GM18907 (cell line): ENCODE data around the gene CR2.
"Not testable (repeated sequence)": the region's sequence is repeated elsewhere in the genome, so short reads cannot be mapped to it uniquely, and the experiment has no call there.

Source experiments
- ATAC-seq: cut with Tn5 transposase; IDR thresholded peaks from one replicate; pipeline ENCODE4 v1.9.1; 2021; ENCODE audit warnings: mild to moderate bottlenecking, moderate library complexity; ENCODE audit not compliant: unreplicated experiment

The CR2 gene

DNA sequence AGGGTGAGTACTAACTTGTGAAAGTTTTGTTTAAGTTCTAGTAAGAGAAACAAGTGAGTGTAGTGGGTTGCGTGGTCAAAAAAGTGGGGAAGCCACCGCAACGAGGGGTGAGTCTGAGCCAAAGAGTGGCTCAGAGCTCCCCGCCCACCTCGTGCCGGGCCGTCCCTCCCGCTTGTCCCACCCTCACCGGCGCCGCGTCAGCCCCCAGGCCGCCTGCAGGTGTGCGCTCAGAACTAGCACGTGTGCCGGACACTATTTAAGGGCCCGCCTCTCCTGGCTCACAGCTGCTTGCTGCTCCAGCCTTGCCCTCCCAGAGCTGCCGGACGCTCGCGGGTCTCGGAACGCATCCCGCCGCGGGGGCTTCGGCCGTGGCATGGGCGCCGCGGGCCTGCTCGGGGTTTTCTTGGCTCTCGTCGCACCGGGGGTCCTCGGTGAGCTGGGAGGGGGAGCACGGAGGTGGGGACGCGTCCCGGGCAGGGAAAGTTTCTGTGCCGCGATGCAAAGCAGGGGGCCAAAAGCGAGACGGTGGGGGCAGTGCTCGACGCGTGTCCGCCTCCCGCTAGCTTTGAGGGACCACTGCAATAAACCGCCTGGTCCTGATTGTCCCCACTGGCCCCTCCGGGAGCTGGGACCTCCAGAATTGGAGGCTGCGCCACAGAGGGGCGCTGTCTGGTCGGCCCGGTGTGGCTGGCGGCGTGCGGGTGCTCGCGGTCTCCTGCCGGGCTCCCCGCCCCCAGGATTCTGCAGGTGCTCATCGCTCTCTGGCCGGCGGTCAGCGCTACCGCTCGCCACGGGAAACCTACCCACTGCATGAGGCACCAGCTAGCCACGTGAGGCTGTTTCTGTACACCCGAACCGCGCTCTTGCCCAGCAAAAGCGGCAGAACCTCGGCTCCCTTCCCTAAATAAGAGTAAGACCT is at the start of gene CR2:
CR2 (plus strand) TSS at position 283 of the 919 bp plus-strand sequence; CDS start at position 374, 91 bp downstream.
- peak; percentile 78 for ATAC-seq

DNA sequence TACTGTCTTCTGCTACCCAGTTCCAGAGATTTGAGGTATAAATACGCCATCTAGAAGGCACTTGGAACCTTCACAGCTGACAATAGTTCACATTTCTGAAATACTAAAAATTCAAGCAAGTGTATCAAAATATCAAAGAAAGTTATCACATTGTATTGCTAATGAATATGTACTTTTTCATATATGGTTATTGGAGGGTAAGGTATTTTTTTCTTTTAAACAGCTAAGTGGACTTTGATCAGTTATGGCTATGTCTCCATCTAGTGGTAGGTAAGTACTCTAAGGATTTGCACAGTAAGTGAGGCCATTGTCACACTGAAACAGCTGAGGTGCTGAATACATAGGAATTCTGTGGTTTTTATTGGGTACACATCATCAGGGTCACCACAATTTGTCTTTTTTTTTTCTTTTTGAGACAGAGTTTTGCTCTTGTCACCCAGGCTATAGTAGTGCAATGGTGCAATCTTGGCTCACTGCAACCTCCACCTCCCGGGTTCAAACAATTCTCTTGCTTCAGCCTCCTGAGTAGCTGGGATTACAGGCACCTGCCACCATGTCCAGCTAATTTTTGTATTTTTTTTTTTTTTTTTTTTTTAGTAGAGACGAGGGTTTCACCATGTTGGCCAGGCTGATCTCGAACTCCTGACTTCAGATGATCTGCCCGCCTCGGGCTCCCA is 49.1 kb upstream of the CR2 start:
- no peak for ATAC-seq

DNA sequence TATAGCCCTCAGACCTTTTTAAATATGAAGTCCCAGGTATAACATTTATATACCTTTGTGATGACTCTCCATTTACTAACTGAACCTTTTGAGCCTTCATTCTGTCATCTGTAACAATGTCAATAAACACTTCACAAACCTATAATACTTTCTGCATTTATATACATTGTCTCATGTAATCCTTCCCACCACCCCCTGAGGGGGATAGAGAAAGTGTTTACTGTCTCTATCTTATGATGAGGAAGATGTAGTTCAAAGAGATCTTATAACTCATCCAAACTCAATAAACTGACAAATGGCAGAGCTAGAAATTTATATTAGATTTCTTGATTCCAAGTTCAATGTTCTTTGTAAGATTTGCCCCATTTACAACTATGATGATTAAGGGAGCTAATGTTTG is 48.3 kb upstream of the CR2 start:
- no peak for ATAC-seq

DNA sequence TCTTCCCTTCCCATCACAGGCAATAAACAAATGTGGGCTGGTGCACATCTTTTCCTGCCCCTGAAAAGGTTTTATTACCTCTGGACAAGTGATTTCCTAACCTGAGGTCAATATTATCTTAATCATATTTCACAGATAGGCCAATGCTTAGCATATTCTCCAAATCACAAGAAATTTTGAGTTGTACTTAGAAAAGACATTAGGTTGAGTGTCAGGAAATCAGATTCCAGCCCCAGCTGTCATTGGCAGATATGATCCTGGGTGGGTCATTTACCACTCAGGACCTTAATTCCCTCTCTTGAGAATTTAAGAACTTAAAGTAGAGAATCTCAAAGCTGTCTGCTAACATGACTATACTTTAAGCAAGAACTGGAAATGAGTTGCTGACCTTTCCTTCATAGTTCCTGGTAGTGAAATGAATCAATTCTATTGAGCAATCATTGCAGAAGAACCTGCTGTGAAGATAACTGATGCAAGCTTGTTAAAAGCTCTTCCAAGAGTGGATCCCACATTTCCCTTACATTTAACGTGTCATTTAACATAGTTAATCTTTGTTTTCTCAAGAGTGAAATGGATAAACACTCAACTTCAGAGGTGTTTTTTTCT is 46.4 kb upstream of the CR2 start:
- ATAC-seq: no peak

DNA sequence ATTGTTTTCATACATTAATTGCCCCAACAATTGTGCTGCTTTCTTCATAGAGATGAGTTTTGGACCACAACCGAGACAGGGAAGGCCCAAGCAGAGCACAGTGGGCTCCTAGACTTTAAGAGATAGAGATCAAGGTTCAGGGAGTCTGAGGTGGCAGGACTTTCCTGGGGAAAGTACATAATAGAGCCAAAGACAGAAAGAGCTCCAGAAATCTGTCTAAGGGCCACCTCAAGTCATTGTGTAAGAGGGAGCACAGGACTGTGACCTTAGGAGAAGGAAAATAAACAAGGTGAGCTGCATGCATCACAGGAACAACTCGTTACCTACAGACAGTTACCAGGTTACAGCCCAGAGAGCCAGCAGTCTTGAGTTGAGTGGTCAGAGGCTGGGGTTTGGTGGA is 41.3 kb upstream of the CR2 start:
- peak; percentile 29 for ATAC-seq

DNA sequence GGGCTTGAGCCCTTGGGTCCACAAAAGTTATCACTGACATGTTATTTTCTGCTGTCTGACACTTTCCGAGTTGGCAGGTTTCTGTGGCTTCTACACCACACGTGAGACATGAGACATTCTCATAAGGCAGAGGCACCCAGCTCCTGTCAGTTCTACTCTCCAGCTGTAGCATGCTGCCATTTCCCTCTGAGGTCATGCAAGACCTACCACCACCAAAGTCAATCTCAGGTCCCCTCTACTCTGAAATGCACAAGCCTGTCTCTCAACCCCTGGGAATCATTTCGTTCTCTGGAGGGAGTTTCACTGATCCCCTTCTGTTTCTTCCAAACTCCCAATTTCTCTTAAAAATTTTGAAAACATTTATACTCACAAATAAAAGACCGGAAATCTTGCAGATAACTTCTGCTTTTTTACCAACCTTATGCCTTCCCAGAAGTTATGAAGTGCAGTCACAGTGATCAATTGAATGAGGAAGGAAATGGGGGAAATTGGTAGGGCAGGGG is 39.5 kb upstream of the CR2 start:
- ATAC-seq: peak; percentile 90

DNA sequence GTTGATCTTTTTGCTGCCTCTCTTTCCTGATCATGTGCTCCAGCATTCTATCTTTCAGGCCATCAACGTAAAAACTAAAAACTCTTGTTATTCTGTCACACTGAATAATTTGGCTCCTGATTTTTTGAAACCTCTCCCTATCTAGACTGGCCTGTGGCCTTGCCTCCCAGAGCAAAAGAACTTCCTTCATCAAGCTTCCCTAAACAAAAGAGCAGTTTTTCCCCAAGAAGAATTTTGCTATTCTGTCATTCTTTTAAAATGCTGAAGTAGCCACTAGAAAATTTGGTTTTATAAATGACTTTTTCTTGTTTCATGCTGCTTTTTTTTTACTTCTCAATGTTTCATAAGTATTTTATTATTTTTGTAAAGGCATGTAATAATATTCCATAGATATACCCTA is 37.1 kb upstream of the CR2 start:
- no peak for ATAC-seq

DNA sequence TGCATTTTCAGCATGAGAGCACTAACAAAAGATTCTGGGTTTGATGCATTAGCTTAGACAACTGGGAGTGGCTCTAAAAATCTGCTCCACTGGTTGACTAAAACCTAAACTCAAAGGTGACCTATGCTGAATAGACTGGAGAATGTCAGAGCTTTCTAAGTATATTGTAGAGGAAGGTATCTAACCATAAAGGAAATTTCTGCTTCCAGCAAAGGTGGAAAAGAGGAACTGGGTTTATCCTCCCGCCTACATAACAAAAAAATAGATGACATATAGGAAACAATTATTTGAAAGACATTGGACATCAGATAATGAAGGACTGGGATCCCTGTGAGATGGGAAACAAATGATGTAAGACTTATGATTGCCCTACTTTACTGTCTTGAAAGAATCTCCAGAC is 35.8 kb upstream of the CR2 start:
- ATAC-seq: no peak

DNA sequence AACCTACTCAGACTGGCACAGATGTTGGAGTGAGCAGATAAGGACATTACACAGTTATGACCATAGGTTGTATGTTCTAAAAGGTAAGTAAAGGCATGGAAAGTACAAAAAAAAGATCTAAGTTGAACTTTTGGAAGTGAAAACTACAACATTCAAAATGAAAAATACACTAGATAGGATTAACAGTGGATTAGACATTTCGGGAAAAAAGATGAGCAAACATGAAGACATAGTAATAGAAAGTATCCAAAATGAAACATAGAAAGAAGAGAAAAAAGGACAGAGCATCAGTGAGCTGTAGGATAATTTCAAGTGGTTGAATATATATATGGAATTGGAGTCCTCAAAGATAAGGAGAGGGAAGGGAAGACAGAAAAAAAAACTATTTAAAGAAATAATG is 34.0 kb upstream of the CR2 start:
- ATAC-seq: no peak

DNA sequence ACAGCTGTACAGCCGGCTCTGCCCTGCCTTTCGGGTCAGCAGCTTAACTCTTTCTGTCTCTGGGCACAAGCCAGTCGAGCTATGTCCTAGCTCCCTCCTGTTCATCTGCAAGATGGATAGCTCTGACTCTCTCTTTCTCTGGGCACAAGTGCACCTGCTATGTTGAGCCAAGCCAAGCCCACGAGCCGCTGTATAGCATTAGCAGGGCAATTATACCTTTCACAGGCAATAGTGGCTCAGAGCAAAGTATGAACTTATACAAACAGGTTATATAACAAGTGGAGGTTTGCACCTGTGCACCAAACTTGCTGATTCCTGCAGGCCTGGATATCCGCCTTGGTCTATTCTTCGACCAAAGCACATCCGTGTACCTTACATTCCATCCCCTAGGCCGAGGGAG is 33.0 kb upstream of the CR2 start:
- no peak for ATAC-seq

DNA sequence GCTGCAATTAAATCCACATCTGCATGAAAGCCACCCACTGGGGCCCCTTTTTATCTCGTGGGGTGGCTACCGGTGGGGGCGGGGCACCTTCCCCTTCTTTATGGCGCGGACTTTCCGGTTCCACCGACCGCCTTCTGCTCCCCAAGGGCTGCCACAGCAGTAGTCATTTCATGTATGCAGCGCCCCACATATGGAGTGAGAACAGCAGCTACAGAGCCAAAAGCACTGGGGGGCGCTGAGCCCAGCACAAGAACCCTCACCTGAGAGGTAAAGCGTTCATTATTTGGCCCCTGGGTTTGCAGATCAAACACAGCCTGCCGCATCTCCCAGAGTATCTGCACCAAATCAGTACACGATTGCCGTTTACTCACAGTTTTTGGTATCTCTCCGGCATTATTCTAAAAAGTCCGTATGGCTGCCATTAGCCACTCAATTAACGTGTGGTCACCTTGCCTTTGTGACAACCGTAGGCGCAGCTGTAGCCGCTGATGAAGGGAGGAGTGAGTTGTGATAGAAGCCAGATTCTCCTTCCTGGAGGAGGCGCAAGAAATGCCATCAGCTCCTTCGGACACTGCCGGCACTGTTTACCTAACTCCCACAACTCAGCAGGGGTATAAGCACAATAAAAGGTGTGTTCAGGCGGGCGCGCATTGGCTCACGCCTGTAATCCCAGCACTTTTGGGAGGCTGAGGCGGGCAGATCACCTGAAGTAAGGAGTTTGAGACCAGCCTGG is 30.4 kb upstream of the CR2 start:
- ATAC-seq: no peak

DNA sequence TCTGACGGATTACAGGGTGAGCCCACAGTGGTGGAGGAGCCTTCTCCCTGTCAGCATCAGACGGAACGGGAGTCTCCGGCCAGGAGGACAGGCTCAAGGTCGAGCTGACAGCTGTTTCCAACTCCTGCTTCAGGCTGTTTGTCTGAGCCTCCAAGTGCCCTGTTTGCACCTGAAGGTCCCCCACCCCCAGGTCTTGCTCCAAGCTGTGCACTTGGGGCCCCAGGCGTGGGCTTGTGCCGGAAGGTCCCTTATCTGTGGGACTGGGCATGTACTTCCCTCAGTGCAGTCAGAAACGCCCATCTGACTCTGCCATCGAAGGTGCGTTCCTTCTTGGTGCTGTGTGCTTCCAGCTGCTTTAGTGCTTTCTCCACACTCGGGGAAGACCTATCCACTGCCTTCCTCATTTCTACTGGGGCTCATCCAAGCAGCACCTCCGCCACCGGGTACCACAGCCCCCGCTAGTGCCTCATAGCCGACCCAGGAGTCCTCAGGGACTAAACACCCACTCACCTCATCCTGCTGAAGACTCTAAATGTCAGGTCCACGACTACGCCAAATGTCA is 29.5 kb upstream of the CR2 start:
- ATAC-seq: no peak

DNA sequence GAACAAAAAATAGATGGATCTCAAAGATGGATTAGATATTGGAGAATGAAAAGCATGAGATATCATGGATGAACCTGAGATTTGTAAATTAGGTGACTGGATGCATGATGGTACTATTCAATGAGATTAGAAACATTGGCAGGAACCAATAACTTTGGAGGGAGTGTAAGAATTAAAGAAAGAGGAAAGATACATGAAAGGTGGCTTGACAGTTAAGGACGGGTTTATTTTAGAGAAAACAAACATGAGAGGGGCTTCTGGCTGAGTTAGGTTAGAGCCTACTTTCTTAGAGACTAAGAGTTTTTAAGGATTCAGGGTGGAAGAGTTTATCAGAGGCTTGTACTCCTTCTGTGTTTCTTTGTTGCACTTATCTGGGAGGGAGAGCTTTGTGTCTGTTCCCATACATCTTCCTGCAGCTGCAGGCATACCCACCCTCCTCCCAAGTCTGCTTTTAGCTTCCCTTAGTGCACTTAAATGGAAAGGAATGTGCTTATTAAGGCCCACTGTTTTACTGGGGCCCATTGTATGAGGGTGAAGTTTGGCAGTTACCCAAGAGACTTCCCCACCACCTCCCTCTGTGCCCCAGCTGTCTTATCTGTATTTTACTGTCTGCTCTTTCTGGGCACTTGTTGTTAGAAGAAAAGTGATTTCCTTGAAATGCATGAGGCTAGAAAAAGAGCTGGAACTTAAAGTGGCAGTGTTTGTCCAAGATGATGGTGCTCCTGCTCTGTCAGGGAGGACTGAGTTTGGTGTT is 26.1 kb upstream of the CR2 start:
- ATAC-seq: no peak

DNA sequence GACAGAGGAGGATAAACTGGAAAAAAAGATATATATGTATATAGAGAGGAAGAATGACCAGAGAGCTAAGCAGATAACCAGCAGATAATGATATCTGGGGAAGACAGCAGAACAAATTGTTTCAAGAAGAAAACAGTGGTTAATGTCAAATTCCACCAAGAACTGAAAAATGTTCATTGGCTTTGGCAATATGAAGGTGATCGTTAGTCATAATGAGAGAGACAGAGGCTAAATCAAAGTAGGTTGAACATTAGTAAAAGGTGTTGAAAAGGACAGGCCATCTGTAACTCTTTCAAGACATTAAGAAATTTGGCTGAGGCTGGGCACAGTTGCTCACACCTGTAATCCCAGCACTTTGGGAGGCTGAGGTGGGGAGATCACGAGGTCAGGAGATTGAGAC is 25.3 kb upstream of the CR2 start:
- ATAC-seq: no peak

DNA sequence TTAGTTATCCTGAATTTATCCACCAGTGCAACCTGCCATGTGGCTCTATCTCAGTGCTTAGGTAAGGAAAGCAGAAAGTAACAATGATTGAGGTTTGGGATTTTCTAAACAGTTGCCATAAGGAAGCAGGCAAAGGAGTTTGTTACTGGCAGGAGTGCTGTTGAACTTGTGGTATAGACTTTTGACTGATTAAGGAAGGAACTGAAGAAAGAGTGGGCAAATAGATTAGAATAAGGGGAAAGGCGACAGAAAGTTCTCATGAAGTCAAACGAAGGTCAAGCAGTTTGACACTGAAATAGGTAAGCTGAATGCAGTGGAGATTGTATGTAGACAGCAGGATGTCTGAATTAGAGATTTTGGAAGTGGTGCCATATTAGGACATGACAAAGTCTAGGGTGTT is 24.2 kb upstream of the CR2 start:
- peak; percentile 46 for ATAC-seq

DNA sequence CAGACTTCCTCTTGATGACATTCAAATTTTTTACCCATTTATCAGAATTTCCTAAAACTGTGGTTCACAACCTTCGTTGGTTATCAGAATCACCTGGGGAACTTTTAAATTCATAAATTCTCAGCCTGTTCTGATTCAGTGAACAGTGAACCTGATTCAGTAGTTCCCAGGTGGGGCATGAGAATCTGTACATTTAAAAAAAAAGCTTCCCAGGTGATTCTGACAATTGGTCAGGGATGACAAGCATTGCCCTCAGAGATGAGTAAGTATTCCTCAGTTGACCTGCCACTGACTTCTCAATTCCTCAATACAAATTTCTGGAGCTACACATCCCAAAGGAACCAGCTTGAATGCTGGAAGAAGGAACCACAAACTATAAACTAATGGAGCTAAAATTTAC is 23.5 kb upstream of the CR2 start:
- no peak for ATAC-seq

DNA sequence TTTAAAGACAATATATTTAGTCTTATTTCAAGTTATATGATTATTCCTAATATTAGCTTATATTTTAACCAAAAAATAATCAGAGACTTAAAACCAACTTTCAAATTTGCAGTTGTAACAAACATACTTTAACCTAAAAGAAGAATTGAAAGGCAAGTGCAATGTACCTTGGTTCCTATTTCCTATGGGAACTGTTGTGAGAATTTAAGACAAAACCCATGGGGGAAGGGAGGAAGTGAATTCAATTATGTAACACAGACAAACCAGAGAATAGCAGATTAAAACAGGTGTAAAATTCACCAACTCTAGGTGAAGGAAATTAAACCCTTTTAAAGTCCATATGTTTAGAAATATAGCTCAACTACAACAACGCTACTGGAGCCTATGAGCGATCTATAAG is 22.6 kb upstream of the CR2 start:
- no peak for ATAC-seq

DNA sequence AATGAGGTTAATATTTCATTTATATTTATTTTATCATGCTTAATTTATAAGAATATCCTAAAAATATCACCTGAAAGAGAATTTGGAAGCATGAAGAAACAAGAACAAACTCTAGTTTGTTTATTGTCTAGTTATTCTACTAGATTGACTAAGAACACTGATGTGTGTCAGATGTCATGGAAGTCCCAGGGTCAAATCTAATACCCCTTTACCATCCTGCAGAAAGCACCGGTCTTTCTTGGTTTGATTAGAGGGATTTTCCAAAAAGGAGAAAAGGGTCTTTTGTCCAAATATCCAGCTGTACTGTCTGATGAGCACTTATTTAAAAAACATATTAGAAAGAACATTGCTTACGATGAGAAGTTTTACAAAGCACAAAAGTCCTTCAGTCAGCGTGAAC is 20.7 kb upstream of the CR2 start:
- ATAC-seq: no peak

DNA sequence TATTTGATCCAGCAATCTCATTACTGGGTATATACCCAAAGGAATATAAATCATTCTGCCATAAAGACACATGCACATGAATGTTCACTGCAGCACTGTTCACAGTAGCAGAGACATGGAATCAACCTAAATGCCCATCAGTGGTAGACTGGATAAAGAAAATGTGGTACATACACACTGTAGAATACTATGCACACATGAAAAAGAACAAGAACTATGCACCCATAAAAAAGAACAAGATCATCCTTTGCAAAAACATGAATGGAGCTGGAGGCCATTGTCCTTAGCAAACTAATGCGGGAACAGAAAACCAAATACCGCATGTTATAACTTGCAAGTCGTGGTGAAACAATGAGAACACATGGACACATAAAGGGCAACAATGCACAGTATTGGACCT is 17.4 kb upstream of the CR2 start:
- ATAC-seq: not testable (repeated sequence)

DNA sequence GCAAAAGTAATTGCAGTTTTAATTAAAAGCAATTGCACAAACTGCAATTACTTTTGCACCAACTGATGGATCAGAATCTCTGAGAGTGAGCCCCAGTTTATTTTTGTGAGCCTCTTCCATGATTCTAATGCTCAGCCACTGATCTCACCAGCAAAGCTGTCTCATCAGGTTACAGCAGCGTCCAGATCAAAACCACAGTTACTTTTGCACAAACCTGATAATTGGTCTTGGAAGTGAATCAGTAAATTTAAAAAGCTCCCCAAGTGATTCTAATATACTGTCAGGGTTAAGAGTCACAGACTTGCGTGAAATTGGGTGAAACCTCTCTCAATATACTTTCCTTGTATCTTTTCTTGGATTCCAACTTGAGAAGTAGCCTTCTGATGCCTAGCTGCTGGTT is 13.5 kb upstream of the CR2 start:
- no peak for ATAC-seq
